ENCODE results near the gene SYNE1. TPM values are rescaled to one million over a fixed set of nuclear protein-coding genes. Genes with fewer than 3 reads are reported as not detected.

SYNE1 gene
- total and polyA plus RNA-seq, 2 experiments from 2014 or later: 17.6 to 59.9 TPM

DNA sequence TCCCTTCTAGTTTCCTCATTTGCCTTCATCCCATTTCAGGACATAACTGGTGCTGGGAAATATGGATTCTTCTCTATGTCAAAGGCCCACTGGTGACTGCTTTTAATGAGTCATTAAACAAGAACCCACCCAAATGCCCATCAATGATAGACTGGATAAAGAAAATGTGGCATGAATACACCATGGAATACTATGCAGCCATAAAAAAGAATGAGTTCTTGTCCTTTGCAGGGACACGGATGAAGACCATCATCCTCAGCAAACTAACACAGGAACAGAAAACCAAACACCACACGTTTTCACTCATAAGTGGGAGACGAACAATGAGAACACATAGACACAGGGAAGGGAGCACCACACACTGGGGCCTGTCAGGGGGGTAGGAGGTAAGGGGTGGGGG lies 518.9 kb downstream of the SYNE1 start:
- TF ChIP-seq EZH2 (IDR thresholded peaks at IDR 0.05; ENCODE audit: borderline replicate concordance) (no peak), EZH2phosphoT487 (IDR thresholded peaks at IDR 0.05; ENCODE audit: low read depth, severe bottlenecking, unreplicated experiment) (no peak)
- TF ChIP-seq, protein P1, sequence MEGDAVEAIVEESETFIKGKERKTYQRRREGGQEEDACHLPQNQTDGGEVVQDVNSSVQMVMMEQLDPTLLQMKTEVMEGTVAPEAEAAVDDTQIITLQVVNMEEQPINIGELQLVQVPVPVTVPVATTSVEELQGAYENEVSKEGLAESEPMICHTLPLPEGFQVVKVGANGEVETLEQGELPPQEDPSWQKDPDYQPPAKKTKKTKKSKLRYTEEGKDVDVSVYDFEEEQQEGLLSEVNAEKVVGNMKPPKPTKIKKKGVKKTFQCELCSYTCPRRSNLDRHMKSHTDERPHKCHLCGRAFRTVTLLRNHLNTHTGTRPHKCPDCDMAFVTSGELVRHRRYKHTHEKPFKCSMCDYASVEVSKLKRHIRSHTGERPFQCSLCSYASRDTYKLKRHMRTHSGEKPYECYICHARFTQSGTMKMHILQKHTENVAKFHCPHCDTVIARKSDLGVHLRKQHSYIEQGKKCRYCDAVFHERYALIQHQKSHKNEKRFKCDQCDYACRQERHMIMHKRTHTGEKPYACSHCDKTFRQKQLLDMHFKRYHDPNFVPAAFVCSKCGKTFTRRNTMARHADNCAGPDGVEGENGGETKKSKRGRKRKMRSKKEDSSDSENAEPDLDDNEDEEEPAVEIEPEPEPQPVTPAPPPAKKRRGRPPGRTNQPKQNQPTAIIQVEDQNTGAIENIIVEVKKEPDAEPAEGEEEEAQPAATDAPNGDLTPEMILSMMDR (IDR thresholded peaks at IDR 0.05; ENCODE audit: poor library complexity): no peak
- WGBS (ENCODE audit: low lambda C conversion rate, missing lambda C conversion rate): 100% methylated on average over 3 of the region's 3 CpGs
- H3K36me3 ChIP-seq (replicated peaks; ENCODE audit: insufficient read depth, low read depth): no peaks in the 10 kb centered on the region
- H3K4me1 ChIP-seq (ENCODE audit: insufficient read depth): no peaks in the 10 kb centered on the region
- no peaks in the 10 kb centered on the region for H3K9me3 ChIP-seq (ENCODE audit: low read depth)
- H2AFZ ChIP-seq: no peak overlapping the region
- no peak overlapping the region for H3K4me3 ChIP-seq
- H3K27me3 ChIP-seq: no peaks in the 10 kb centered on the region
- no peaks in the 10 kb centered on the region for H3K9me2 ChIP-seq (replicated peaks; ENCODE audit: insufficient read depth)
- H3K27ac ChIP-seq: no peak overlapping the region
- H4K20me1 ChIP-seq (ENCODE audit: insufficient read depth, poor library complexity, severe bottlenecking): no peaks in the 10 kb centered on the region
- DNase-seq (ENCODE audit: low spot score): no peak
- no peaks in the 10 kb centered on the region for H3K79me2 ChIP-seq
- no peak overlapping the region for H3K4me2 ChIP-seq

DNA sequence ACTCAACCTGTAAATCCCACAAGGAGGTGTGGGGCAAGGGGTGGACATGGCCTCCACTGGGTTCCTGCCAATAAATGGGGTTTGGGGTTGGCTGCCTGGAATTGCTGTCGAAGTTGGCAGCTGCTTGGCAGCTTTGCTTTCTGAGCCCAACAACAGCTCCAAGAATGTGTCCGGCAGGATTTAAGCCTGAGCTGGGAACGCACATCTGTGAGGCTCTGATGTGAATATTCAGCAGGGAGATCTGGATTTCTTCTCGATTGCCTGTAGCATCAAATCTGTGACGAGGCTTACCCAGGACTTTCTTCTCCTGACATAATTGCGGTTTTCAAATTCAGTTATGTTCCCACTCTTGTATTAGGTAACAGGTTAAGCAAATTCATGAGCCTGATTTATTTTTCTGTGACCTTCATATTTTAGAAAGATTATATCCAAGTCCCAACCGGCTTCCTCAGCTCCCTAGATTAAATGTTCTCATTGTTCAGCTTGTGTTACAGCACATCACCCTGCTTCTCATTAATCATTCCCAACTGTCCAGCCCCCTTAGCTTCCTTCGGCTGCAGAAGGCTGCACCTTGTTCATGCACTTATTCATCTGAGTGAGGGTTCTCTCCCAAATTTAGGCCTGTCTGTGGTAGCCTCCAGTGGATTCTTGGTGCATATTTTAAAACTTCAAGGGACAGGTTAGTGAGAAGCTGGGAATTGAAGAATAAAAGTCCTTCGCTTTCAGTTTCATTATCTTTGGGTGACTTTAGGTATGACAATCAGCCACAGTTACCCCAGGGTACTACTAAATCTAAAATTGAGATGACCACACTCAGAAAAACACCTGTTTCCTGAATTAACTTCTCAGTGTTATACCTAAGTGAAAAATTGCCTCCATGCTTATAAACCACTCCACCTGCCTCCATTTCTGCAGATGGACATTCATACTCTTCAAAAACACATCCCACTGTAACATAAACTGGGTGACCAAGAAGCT lies 519.7 kb downstream of the SYNE1 start:
- H2AFZ ChIP-seq: no peak overlapping the region
- H3K27ac ChIP-seq: no peak overlapping the region
- TF ChIP-seq, protein P1 (IDR thresholded peaks at IDR 0.05; ENCODE audit: poor library complexity): no peak
- TF ChIP-seq EZH2phosphoT487 (IDR thresholded peaks at IDR 0.05; ENCODE audit: low read depth, severe bottlenecking, unreplicated experiment) (no peak), EZH2 (IDR thresholded peaks at IDR 0.05; ENCODE audit: borderline replicate concordance) (no peak)
- no peaks in the 10 kb centered on the region for H3K9me2 ChIP-seq (replicated peaks; ENCODE audit: insufficient read depth)
- no peak for DNase-seq (ENCODE audit: low spot score)
- no peak overlapping the region for H3K4me3 ChIP-seq
- H3K4me2 ChIP-seq: no peak overlapping the region
- no peaks in the 10 kb centered on the region for H4K20me1 ChIP-seq (ENCODE audit: insufficient read depth, poor library complexity, severe bottlenecking)
- no peaks in the 10 kb centered on the region for H3K79me2 ChIP-seq
- H3K27me3 ChIP-seq: no peaks in the 10 kb centered on the region
- no peaks in the 10 kb centered on the region for H3K4me1 ChIP-seq (ENCODE audit: insufficient read depth)
- WGBS (ENCODE audit: low lambda C conversion rate, missing lambda C conversion rate): 75% methylated on average over 9 of the region's 9 CpGs
- no peaks in the 10 kb centered on the region for H3K9me3 ChIP-seq (ENCODE audit: low read depth)
- no peaks in the 10 kb centered on the region for H3K36me3 ChIP-seq (replicated peaks; ENCODE audit: insufficient read depth, low read depth)

DNA sequence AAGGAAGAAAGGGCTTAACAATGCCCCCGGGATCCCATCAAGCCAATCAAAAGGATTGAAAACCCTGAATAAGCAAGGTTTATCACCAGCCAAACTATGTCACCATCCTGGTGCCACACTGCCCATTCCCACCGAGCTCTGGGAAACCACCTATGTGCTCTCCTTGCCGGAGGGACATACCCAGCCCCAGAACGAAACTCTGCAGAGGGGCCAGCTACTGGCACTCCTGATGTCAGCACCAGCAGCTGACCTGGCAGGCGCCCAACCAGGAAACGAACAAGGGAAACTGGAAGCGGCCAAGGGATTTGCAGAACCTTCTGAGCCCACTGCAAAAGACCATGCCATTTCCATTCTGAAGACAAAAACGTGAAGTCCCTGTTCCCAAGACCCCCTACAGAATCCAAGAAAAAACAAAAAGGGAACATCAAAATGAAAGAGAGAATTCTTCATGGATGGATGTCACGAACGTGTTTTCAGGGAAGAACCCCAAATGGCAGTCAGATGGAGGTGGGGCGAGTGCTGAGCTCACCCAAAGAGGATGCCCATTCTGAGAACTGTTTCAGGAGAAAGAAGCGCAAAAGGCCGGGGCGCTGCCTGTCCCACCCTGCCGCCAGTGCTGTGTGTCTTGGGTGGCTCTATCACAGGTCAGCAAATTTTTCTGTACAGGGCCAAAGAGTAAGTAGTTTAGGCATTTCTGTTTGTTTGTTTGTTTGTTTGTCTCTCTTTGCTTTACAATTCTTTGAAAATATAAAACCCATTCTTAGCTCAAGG lies 524.5 kb downstream of the SYNE1 start:
- H3K27ac ChIP-seq: no peak overlapping the region
- no peak overlapping the region for H3K4me2 ChIP-seq
- no peaks in the 10 kb centered on the region for H3K9me2 ChIP-seq (replicated peaks; ENCODE audit: insufficient read depth)
- no peaks in the 10 kb centered on the region for H3K27me3 ChIP-seq
- peaks cover 10% of the 10 kb centered on the region for H3K4me1 ChIP-seq (ENCODE audit: insufficient read depth)
- H2AFZ ChIP-seq: no peak overlapping the region
- no peak overlapping the region for H3K4me3 ChIP-seq
- H3K79me2 ChIP-seq: no peaks in the 10 kb centered on the region
- WGBS (ENCODE audit: low lambda C conversion rate, missing lambda C conversion rate): 82% methylated on average over 15 of the region's 15 CpGs
- H3K36me3 ChIP-seq (replicated peaks; ENCODE audit: insufficient read depth, low read depth): no peaks in the 10 kb centered on the region
- TF ChIP-seq EZH2 (IDR thresholded peaks at IDR 0.05; ENCODE audit: borderline replicate concordance) (no peak), EZH2phosphoT487 (IDR thresholded peaks at IDR 0.05; ENCODE audit: low read depth, severe bottlenecking, unreplicated experiment) (no peak)
- TF ChIP-seq, protein P1 (IDR thresholded peaks at IDR 0.05; ENCODE audit: poor library complexity): no peak
- no peak for DNase-seq (ENCODE audit: low spot score)
- H4K20me1 ChIP-seq (ENCODE audit: insufficient read depth, poor library complexity, severe bottlenecking): no peaks in the 10 kb centered on the region
- no peaks in the 10 kb centered on the region for H3K9me3 ChIP-seq (ENCODE audit: low read depth)
